GM04503 (cell line): Measurements from ENCODE around the gene NODAL.
A peak's percentile ranks its signal among the peaks of the same experiment; 100 is the strongest.

Experiments used
- DNase-seq: peaks from one replicate; pipeline ENCODE4 v3.0.0-alpha.2; 2012; ENCODE audit warnings: low read depth

Gene NODAL

DNA sequence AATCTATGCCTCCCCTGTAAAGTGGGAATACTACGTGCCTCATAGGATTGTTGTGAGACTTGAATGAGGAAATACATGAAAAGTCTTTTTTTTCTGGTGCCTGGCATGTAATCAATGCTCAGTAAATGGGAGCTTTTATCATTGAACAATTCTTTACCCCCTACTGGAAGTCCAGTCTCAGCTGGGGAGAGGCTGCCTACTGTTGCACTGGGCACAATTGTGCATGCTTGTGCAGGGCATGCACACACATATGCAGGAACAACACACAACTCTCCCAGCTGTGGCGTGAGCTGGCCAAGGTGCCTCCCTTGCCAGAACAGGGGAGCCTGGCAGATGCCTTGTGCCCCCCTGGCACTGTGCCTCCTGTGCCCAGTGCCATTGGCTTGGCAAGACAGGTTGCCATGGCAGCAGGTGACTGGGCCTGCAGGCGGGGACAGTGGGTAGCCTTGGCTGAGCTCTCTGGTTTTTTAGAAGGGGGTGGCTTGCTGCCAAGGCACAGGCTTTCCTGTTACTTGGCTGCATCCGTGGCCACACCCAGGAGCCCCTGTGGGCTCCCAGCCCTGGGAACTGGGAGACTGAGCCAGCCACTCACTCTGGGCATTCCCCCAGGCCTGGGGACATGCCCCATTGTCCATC is 21.0 kb upstream of the NODAL start:
- no peak for DNase-seq

GRCh38 chr10:70461397-70462348 is 20.2 kb upstream of the NODAL start:
- DNase-seq = no peak

DNA sequence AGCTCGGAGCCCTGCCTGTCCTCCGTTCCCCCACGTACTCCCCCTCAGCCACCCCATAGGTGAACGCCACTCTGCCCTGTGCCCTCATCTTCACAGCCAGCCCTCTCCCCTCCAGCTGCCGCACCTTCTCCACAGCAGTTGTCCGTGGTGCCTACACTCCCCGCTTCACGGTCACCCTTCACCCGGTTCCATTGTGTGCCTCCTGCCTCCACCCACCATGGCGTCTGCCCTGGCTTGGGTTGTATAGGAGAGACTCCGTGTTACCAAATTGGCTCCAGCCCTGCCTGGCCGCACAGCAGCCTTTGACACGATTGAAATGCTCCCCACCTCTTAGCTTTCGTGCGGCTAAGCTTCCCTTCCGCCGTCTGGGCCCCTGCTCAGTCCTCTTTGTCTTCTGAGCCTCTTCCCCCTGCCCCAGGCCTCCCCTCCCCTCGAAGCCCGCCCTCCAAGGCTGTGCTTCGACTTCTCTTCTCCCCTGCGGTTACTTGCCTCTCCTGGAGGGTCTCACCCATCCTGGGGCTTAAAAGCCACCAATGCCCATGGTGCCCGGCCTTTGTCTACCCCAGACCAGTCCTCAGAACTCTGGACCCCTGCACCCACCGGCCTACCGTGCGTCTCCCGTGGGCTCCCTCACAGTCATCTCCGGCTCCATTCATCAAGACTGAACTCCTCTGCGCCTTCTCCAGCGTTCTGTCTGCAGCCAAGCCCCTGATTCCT is 18.5 kb upstream of the NODAL start:
- no peak for DNase-seq

GRCh38 chr10:70459061-70459773 is 17.7 kb upstream of the NODAL start:
- DNase-seq = no peak

- no peak for DNase-seq
Observed at GRCh38 chr10:70458329-70459060, 17.0 kb upstream of the NODAL start.

GRCh38 chr10:70457759-70458305 is 16.4 kb upstream of the NODAL start:
- DNase-seq = no peak

- DNase-seq = no peak
Observed at GRCh38 chr10:70456164-70456563, 14.7 kb upstream of the NODAL start.

GRCh38 chr10:70455213-70455630 is 13.7 kb upstream of the NODAL start:
- DNase-seq = no peak

DNA sequence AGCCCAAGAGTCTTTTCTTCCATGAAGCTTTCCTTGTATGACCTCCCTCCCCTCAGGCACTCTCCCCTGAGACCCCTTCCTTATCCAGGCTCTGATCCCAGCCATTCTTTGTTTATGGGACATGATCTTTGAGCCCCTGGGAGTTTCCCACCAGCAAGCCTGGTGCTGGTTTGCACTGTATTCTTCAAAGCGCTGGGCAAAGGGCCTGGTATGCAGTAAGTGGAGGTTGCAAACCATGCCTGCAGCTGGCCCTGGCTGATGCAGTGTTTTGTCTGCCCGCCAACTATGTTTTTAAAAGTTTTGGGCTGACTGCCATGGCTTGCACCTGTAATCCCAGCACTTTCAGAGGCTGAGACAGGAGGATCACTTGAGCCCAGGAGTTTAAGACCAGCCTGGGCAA is 6.8 kb upstream of the NODAL start:
- no peak for DNase-seq

DNA sequence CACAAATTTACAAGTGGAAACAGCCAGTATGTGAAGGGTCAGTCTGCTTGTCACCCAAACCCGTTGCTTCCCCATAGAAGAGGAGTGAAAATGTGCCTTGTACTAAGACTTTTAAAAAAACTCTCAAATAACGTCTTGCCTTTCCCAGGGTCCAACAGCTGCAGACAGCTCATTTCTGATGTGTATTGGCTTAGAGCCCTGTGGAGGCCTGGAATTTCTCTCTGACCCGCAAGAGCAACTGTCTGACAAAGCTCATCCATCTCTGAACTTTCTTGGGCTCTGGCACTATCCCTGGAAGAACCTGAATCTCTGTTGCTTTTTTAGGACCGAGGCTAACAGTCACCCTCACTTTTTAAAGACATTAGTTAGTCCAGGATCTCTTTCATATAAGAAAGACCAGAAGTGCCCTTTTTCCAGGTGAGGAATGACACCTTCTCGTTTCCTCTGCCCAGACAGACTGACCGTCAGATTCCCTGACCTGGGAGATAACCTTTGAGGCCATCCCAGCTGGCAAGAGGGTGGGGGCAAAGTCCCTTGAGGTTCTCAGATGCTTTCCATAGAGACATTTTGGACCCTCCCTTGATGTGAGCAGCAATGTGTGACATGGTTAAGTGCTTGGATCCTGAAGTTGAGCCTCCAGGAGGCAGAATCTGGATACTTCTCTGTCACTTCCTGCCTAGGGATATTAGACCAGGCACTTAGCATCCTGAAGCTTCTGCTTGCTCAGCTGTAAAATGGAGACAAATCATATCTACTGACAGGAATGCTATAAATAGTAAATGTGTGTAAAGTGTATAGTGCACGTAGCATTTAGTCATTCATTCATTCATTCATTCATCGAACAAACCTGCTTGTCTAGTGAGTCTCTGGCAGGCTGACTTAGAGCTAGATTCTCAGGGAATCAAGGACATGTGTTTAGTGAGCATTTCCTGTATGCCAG is 4.5 kb upstream of the NODAL start:
- DNase-seq = no peak

DNA sequence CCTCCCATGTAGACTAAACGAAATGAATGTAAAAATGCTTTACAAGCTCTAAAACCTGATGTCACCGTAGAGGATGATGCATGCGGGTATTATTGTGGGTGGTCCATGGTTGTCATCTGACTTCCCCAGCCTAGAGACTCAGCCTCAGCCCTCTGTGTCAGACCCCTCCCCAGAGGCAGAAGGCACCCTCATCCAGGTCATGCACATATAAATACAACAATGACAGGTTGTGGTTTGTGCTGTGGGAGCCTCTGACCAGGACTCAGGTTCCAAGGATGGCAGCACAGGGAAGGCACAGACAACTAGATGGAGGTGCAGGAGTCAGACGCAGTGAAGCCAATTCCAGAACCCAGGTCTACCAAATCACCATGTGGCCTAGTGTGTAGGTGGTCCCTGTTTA is 3.3 kb upstream of the NODAL start:
- DNase-seq = no peak

GRCh38 chr10:70442332-70442988 is 979 bp upstream of the NODAL start:
- no peak for DNase-seq

- DNase-seq = no peak
Observed at GRCh38 chr10:70441895-70442309, 421 bp upstream of the NODAL start.

- no peak for DNase-seq
Observed at GRCh38 chr10:70440296-70441160, 953 bp downstream of the NODAL start.

GRCh38 chr10:70437721-70438120 is 3.8 kb downstream of the NODAL start:
- no peak for DNase-seq

GRCh38 chr10:70435241-70436085 is 6.0 kb downstream of the NODAL start:
- no peak for DNase-seq

- peak; percentile 24 for DNase-seq
Observed at GRCh38 chr10:70433581-70434280, 7.8 kb downstream of the NODAL start.
